ENCODE measurements around the gene CACHD1. TPM values are rescaled to one million over a fixed set of nuclear protein-coding genes. Genes with fewer than 3 reads are reported as not detected.

Gene CACHD1
- total and polyA plus RNA-seq, 2 of the 4 experiments (the other 2 are of a cell fraction): 2.9 to 5.9 TPM

GRCh38 chr1:64711266-64711665 is 241.3 kb downstream of the CACHD1 start:
- TF ChIP-seq RCOR1 (IDR thresholded peaks at IDR 0.05; ENCODE audit: insufficient replicate concordance, low read length) (no peak), SMC3 (IDR thresholded peaks at IDR 0.05; ENCODE audit: low read depth, low read length) (no peak), ELK1 (IDR thresholded peaks at IDR 0.05; ENCODE audit: borderline replicate concordance, low read depth, low read length) (no peak), FOS (IDR thresholded peaks at IDR 0.05; ENCODE audit: low read depth, low read length) (no peak), RAD21 (IDR thresholded peaks at IDR 0.05; ENCODE audit: low read length) (no peak), MAFK (IDR thresholded peaks at IDR 0.05; ENCODE audit: low read depth, low read length) (no peak), MAZ (IDR thresholded peaks at IDR 0.05; ENCODE audit: borderline replicate concordance, low read depth, low read length) (no peak), CTCF (conservative IDR thresholded peaks at IDR 0.05; ENCODE audit: low read depth, low read length) (no peak), BHLHE40 (IDR thresholded peaks at IDR 0.05; ENCODE audit: low read depth, low read length) (no peak), USF2 (IDR thresholded peaks at IDR 0.05; ENCODE audit: low read depth, low read length) (no peak), POLR2A (IDR thresholded peaks at IDR 0.05; ENCODE audit: low read depth, low read length) (no peak), CEBPB (IDR thresholded peaks at IDR 0.05; ENCODE audit: low read depth, low read length) (no peak), MXI1 (IDR thresholded peaks at IDR 0.05; ENCODE audit: borderline replicate concordance, low read depth, low read length) (no peak), NFE2L2 (IDR thresholded peaks at IDR 0.05; ENCODE audit: low read depth, low read length) (no peak)
- Histone ChIP-seq H2AK9ac (replicated peaks; ENCODE audit: low read depth, low read length, poor library complexity) (no peak overlapping the region), H3K79me1 (ENCODE audit: low read depth in 1 of 2, low read length in 2 of 2) (no peaks in the 10 kb centered on the region), H4K8ac (ENCODE audit: low read depth in 2 of 2, low read length in 2 of 2) (no peak overlapping the region), H3K36me3 (ENCODE audit: control insufficient read depth, insufficient read depth, low read length) (no peaks in the 10 kb centered on the region), H2BK120ac (ENCODE audit: low read depth, low read length) (no peak overlapping the region), H3K4me3 (ENCODE audit: insufficient read depth, low read depth, low read length) (no peak overlapping the region), H3K18ac (ENCODE audit: low read depth, low read length) (no peak overlapping the region), H3K9ac (ENCODE audit: low read depth, low read length) (no peak overlapping the region), H3K9me1 (ENCODE audit: insufficient read depth, low read length) (no peaks in the 10 kb centered on the region), H3K23ac (ENCODE audit: low read depth, low read length) (no peak overlapping the region), H3K4ac (ENCODE audit: low read depth, low read length) (no peak overlapping the region), H4K5ac (ENCODE audit: low read depth, low read length) (no peak overlapping the region), H3K56ac (ENCODE audit: extremely low read depth, insufficient read depth, low read length) (no peak overlapping the region), H2AK5ac (ENCODE audit: low read depth, low read length) (no peak overlapping the region), H3K27ac (ENCODE audit: insufficient read depth, low read length) (no peak overlapping the region), H4K91ac (ENCODE audit: insufficient read depth, low read depth, low read length) (no peak overlapping the region), H4K20me1 (ENCODE audit: insufficient read depth, low read length) (no peaks in the 10 kb centered on the region), H3K9me3 (ENCODE audit: control insufficient read depth, insufficient read depth, low read length) (no peaks in the 10 kb centered on the region), H2BK15ac (ENCODE audit: low read depth, low read length) (no peak overlapping the region), H3K14ac (replicated peaks; ENCODE audit: low read depth, low read length) (no peak overlapping the region), H2BK5ac (ENCODE audit: low read depth, low read length, poor library complexity, severe bottlenecking) (no peak overlapping the region), H3K4me1 (ENCODE audit: control insufficient read depth, insufficient read depth, low read length) (no peaks in the 10 kb centered on the region), H3K4me2 (ENCODE audit: low read depth, low read length) (no peak overlapping the region), H3K27me3 (ENCODE audit: control insufficient read depth, insufficient read depth, low read length) (peaks cover 8% of the 10 kb centered on the region), H2AFZ (replicated peaks; ENCODE audit: low read length, poor library complexity) (no peak overlapping the region), H2BK20ac (ENCODE audit: low read depth, low read length) (no peak overlapping the region)
- no CpG with 5 or more reads among the region's 1 CpG for WGBS, 2 experiments (ENCODE audit: extremely low coverage in 2 of 2, insufficient read length in 1 of 2)
- DNase-seq: no peak
- no peak for ATAC-seq (ENCODE audit: low read depth)
- dilution Hi-C loops (cut with HindIII; ENCODE audit: low sequenced_read_pairs, unreplicated experiment): no loop called here
- in situ Hi-C loops (cut with MboI; ENCODE audit: low sequenced_read_pairs): no loop called here
- BruUV-seq (replicated peaks): no TSS peak
- CTCF ChIA-PET: no interaction called here
- intact Hi-C loops (cut with micrococcal nuclease): no loop called here
- POLR2A ChIA-PET (ENCODE audit: unreplicated experiment): no interaction called here
